SIG-M5 (cell line): ENCODE data around the gene MARK3.

ENCODE experiments used
- DNase-seq: peaks from one replicate; lab custom pipeline; 2025; lab: John Stamatoyannopoulos, UW

Gene MARK3

GRCh38 chr14:103442288-103442687 lies 57.1 kb downstream of the MARK3 start:
- no peak for DNase-seq

DNA sequence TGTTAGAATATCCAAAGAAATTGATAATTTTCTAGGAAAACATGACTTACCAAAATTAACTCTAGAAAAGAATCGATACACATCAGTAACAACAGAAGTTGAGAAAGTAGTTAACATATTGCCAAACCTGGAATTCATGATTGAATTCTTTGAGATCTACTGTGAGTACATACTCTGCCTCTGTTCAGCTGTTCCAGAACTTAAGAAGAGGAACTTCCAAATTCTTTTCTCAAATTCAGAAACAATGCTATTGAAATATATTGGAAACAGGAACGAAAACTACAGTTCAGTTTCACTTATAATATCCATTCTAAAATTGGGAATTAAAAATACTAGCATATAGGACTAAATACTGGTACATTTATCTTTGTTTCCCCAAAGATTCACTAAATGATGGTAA lies 57.9 kb downstream of the MARK3 start:
- peak; percentile 7 for DNase-seq

DNA sequence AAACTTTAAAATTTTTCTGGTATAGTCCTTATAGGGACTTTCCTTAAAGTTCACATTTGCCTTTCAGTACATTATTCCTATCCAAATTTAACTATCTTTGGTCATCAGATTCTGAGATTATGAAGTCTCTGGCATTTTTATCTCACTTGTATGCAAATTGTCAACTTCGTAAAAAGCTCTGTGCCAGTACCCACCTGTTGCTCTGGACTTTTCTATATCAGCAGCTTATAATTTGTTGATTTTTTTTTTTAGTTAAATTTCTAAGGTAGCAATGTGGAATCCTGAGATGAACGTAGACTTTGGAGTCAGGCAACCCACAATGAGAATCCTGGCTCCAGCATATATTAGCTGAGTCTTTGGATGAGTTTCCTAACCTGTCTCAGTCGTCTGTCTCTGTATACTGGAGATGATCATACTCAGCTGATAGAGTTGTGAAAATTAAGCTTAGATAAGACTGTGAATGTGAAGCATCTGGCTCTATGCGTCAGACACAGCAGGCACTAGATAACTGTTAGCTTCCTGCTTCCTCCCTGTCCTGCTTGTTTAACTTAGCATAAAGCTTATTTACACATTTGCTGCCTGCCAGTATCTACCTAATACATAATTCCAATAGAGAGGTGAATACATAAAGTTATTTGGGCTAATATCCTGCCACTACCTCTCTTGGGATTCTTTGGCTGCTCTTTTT lies 59.8 kb downstream of the MARK3 start:
- no peak for DNase-seq

DNA sequence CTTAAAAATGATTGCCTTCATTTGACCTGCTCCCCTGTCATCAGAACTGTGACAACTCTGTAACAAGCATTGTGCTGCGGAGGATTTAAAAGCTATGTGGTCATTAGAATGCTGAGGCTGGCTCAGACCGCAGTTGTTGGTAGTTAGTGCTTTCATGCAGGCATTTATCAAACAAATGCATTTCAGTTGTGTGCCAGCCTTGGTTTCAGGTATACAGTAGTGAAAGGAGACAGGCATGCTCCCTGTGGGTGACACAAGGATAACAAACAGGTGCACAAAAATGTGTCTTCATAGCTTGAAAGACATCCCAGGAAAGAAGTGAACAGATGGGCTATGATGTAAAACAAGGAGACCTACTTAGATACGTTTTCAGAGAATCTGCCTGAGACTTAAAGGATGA lies 60.6 kb downstream of the MARK3 start:
- no peak for DNase-seq

DNA sequence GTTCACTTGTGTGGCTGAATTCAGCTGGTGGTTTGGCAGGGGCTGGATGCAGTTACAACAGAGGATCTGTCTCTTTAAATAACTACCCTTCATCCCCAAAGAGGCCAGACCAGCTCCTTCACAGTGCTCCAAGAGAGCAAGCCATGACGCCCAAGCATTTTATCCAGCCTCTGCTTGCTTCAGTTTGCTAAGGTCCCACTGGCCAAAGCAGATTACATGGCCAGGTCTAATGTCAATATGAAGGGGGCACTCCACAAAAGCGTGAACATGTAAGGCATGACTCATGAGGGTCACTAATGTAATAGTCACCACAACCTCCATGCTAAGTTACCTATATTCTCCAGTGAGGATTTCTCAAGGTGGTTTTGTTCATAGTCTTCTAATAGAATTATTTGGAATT lies 62.9 kb downstream of the MARK3 start:
- DNase-seq: no peak

DNA sequence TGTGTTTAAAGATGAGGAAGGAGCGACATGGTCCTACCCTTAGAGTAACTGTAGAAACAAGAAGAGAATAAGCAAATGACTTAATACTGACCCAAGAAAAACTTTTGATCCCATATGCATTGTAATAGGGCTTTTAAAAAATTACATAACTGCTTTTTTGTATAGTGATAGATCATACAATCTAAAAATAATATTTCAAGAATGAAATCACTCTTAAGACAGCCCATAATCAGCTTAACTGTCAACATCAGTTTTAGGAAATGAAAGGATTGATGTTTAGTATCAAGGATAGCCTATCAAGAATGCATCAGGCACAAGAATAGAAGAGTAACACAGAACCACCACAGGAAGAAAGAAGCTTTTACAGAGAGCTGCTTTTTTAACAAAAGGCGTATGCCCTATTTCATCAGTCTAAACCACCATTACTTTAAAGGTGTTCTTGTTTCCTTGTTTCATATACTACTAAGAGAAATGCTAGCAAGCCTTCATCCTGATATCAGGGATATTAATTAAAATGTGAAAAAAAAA lies 64.5 kb downstream of the MARK3 start:
- no peak for DNase-seq

GRCh38 chr14:103450416-103450815 lies 65.2 kb downstream of the MARK3 start:
- no peak for DNase-seq

DNA sequence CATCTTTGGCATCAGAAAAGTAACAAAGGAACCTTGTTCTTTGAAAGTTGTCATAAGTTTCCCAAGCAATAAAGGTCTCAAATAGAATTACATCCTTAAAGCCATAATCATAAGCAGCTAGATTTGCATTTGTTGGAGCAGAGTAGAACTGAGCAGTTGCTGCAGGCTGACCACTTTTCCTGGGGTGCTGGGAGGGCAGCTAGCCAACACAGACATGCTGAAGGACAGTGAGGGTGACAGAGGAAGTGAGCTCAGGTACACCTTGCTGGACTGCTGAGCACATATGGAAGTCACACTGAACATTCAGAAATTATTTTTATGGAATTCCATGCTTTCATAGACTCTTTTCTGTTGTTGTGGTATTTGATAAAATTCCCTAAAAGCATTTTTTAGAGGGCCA lies 66.2 kb downstream of the MARK3 start:
- DNase-seq: no peak

DNA sequence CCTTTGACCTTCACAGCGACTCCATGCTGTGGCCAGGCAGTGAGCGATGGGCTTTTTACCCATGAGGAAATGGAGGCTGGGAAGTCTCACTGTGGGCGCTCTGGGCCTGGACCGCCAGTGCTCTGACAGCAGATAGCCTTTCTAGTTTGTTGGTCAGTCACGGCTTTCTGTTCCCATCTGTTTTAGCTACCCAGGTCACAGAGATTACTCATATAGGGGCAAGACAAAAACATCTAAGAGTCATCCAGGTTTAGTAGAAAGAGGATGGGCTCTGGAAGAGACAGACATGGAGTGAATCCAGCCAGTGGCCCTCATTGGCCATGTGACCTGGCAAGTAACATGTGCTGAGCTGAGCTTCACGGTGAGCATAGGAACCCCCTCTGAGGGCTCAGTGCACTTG lies 68.6 kb downstream of the MARK3 start:
- no peak for DNase-seq

DNA sequence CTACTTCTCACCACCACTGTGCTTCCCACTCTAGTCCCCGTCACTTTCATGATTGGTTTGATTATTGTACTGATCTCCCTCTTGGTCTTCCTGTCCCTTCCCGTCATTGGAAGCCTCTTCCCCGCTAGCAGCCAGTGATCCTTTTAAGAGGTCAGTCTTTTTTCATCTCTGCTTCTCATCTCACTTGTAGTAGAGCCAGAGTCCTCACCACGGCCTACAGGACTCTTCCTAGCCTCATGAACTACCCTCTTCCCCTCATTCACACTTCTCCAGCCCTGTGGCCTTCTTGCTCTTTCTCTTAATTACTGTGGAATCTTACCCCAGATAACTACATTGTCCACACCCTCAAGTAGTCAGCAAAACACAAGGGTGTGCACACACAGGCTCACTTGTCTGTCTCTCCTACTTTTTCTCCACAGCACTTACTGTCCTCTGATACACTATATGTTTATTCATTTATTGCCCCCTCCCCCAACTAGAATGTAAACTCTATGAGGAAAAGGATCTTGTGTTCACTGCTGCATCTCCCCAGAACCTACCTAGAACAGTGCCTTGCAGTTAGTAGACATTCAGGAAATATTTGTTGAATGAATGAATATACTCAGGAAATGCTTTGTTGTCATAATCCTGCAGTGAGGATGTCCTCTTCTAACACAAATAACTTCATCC lies 71.1 kb downstream of the MARK3 start:
- no peak for DNase-seq

- DNase-seq: no peak
Measured at GRCh38 chr14:103460415-103460814, 75.2 kb downstream of the MARK3 start.

DNA sequence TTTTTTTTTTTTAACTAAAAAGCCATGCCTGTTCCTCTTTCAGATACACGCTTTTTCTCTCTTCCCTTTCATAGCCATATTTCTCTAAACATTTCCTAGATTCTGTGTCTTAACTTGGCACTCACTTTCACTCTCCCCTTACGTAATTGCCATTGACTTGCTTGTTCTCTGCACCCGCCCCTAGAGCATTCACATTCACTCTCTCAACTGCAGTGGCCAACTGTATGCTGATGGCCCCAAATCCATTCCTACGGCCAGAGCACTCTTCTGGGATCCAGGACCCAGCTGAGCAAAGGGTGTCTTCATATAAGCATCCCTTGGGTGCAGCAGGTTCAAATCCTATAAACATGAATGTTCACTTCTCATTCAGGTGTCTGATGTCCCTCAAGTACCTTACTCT lies 77.9 kb downstream of the MARK3 start:
- DNase-seq: no peak

DNA sequence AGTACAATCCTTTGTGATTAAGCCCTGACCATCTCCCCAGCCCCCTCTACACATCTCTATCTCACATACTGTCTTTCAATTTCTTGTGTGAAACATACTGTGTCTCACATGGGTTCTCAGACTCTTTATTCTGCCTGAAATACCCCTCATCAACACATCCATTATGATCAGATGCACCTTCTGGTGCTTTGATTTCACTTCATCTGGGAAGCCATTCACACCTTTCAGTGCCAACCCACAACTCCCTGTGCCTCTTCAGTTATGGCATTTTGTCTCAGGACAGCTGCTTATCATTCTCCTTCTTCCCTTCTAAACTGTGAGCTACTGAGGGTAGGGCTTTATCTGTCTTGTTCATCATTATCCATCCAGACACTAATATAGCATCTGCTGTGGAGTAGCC lies 78.6 kb downstream of the MARK3 start:
- no peak for DNase-seq

DNA sequence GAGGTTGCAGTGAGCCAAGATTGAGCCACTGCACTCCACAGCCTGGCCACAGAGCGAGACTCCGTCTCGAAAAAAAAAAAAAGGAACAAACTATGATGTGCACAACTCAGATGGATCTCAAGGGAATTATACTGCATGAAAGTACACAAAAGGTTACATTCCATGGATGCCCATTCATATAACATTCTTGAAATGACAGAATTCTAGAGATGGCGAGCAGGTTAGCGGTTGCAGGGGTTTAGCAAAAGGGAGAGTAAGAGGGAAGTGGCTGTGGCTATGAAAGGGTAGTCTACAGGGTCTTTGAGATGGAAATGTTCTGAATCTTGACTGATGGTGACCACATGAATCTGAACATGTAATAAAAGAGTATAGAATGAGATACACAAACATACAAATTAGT lies 87.7 kb downstream of the MARK3 start:
- DNase-seq: no peak

- no peak for DNase-seq
Measured at GRCh38 chr14:103474893-103475292, 89.7 kb downstream of the MARK3 start.

DNA sequence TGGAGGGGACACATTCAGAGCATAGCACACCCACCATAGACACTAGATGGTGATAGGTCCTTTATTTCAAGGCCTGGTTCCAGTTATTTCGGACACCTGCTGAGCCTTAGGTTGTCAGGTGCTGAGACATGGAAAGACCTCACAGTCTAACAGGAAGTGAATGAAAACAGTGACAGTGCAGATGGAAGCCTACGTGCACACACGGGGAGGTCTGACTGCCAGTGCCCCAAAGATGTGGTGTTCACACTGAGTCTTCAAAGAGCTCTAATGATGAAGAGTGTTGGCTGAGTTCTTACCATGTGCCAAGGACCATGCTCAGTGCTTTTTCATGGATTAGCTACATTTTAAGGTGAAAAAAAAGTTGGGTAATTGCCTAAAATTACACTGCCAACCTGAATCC lies 90.8 kb downstream of the MARK3 start:
- no peak for DNase-seq

- DNase-seq: no peak
Measured at GRCh38 chr14:103476631-103477030, 91.4 kb downstream of the MARK3 start.

DNA sequence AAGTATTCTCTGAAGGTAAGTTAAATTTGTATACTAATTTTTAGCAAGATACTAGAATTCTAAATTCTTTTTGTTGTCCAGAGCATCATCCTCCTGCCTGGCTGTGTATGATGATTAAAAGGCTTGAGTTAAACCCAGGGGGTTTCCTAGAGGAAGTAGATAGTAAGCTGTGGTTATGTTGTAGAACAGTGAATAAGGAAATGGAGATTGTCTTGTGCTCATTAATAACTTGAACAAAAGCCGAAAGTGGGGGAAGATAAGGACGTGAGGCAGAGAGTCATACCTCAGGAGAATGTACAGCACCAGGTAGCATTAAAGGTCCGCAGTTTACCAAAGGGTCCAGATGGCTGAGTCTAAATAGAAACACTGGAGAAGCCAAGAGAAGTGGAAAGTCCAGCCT lies 95.4 kb downstream of the MARK3 start:
- peak; percentile 43 for DNase-seq

- DNase-seq: no peak
Measured at GRCh38 chr14:103483600-103483999, 98.4 kb downstream of the MARK3 start.

GRCh38 chr14:103485504-103485903 lies 100.3 kb downstream of the MARK3 start:
- no peak for DNase-seq

GRCh38 chr14:103488071-103488470 lies 102.9 kb downstream of the MARK3 start:
- no peak for DNase-seq

DNA sequence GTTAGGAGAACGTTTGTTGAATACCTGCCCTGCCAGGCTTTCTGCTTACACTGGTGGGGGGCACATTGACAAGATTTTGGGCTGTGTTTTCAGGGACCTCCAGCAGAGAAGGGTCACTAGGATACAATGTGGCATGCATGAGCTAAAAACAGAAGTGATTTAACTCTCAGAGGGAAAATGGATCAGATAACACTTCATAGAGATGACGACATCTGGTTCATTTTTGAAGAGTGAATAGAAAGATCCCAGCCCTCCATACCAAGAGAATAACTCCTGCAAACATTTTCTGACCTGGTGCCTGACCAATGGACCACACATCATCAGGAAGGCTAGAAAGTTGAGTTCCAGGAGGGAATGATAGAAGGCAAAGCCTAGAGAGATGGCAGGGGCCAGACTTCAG lies 103.7 kb downstream of the MARK3 start:
- DNase-seq: no peak

- DNase-seq: no peak
Measured at GRCh38 chr14:103489621-103490020, 104.4 kb downstream of the MARK3 start.

- no peak for DNase-seq
Measured at GRCh38 chr14:103491691-103492090, 106.5 kb downstream of the MARK3 start.
